Neural cell (in vitro differentiated cells): ENCODE results near the gene TLNRD1. TPM values are rescaled to one million over a fixed set of nuclear protein-coding genes. Genes with fewer than 3 reads are reported as not detected.

Experiments used
- H2AFZ ChIP-seq: fragments of 200-600, 300-800 bp; sonication (generic), shearing (Covaris generic); 2 replicates; pipeline ENCODE4 v1.6.0; 2014; ENCODE audit warnings: low read depth, mild to moderate bottlenecking, antibody characterized with exemption, low read length, moderate library complexity
- H3F3A ChIP-seq: fragments of 200-600 bp; shearing (Covaris generic); 2 replicates; pipeline ENCODE4 v1.6.1; 2016; ENCODE audit warnings: mild to moderate bottlenecking, moderate library complexity, mixed read lengths, antibody characterized with exemption, low read length; ENCODE audit not compliant: insufficient read depth, poor library complexity, severe bottlenecking
- H3K27ac ChIP-seq: fragments of 200-600, 300-800 bp; sonication (generic), shearing (Covaris generic); 2 replicates; pipeline ENCODE4 v1.5.1; 2014; ENCODE audit warnings: mild to moderate bottlenecking, low read length, moderate library complexity
- H3K27me3 ChIP-seq: fragments of 300-800, 200-600 bp; sonication (generic), shearing (Covaris generic); 2 replicates; pipeline ENCODE4 v1.6.0; 2014; ENCODE audit warnings: mild to moderate bottlenecking, low read depth, low read length, moderate library complexity; ENCODE audit not compliant: insufficient read depth
- H3K36me3 ChIP-seq: fragments of 300-800, 200-600 bp; sonication (generic), shearing (Covaris generic); 2 replicates; pipeline ENCODE4 v1.5.1; 2014; ENCODE audit warnings: mild to moderate bottlenecking, antibody characterized with exemption, low read length, moderate library complexity; ENCODE audit not compliant: insufficient read depth
- H3K4me2 ChIP-seq: fragments of 300-800, 200-600 bp; sonication (generic), shearing (Covaris generic); 2 replicates; pipeline ENCODE4 v1.6.0; 2014; ENCODE audit warnings: mild to moderate bottlenecking, low read length
- H3K4me3 ChIP-seq: fragments of 300-800, 200-600 bp; sonication (generic), shearing (Covaris generic); 2 replicates; pipeline ENCODE4 v1.5.1; 2014; ENCODE audit warnings: mild to moderate bottlenecking, low read length, moderate library complexity
- H3K79me2 ChIP-seq: fragments of 200-600 bp; shearing (Covaris generic); replicated peaks from 2 replicates; pipeline ENCODE4 v1.6.0; 2014; ENCODE audit warnings: mild to moderate bottlenecking, low read length, moderate library complexity; ENCODE audit not compliant: insufficient read depth
- H3K9ac ChIP-seq: fragments of 300-800, 200-600 bp; sonication (generic), shearing (Covaris generic); 2 replicates; pipeline ENCODE4 v1.6.1; 2016; ENCODE audit warnings: mild to moderate bottlenecking, low read length, mixed read lengths
- H3K9me2 ChIP-seq: fragments of 200-600 bp; shearing (Covaris generic); 2 replicates; pipeline ENCODE4 v1.6.1; 2016; ENCODE audit warnings: mild to moderate bottlenecking, low read length, mixed read lengths; ENCODE audit not compliant: insufficient read depth
- H3K9me3 ChIP-seq: fragments of 200-600, 300-800 bp; sonication (generic), shearing (Covaris generic); 2 replicates; pipeline ENCODE4 v1.6.1; 2016; ENCODE audit warnings: mild to moderate bottlenecking, mixed run types, low read length, moderate library complexity, mixed read lengths
- H4K20me1 ChIP-seq: fragments of 200-600 bp; shearing (Covaris generic); 2 replicates; pipeline ENCODE4 v1.6.1; 2016; ENCODE audit warnings: mild to moderate bottlenecking, mixed run types; ENCODE audit not compliant: insufficient read depth
- CTCF ChIP-seq: fragments of 450-650 bp; IDR thresholded peaks from 2 replicates; pipeline ENCODE4 v1.5.1; 2014; ENCODE audit warnings: antibody characterized with exemption, mild to moderate bottlenecking, moderate library complexity; ENCODE audit not compliant: poor library complexity, severe bottlenecking
- EP300 ChIP-seq: fragments of 450-650 bp; conservative IDR thresholded peaks from 2 replicates; pipeline ENCODE4 v1.6.1; 2014; ENCODE audit warnings: antibody characterized with exemption, mild to moderate bottlenecking, moderate library complexity; ENCODE audit not compliant: poor library complexity, severe bottlenecking
- EZH2 ChIP-seq: fragments of 200-600, 300-800 bp; shearing (Covaris generic), sonication (generic); IDR thresholded peaks from 2 replicates; pipeline ENCODE4 v1.6.1; 2014; ENCODE audit warnings: antibody characterized with exemption, low read length, borderline replicate concordance, mild to moderate bottlenecking; ENCODE audit not compliant: insufficient read depth, poor library complexity, severe bottlenecking
- MXI1 ChIP-seq: fragments of 450-650 bp; conservative IDR thresholded peaks from 2 replicates; pipeline ENCODE4 v1.6.1; 2014; ENCODE audit warnings: antibody characterized with exemption, mild to moderate bottlenecking; ENCODE audit not compliant: poor library complexity, severe bottlenecking
- POLR2AphosphoS5 ChIP-seq: IDR thresholded peaks from 2 replicates; pipeline ENCODE4 v1.6.1; 2012
- RAD21 ChIP-seq: fragments of 450-650 bp; conservative IDR thresholded peaks from 2 replicates; pipeline ENCODE4 v1.6.1; 2014; ENCODE audit warnings: antibody characterized with exemption, mild to moderate bottlenecking, moderate library complexity
- REST ChIP-seq: IDR thresholded peaks from 2 replicates; pipeline ENCODE4 v1.6.1; 2012; ENCODE audit warnings: borderline replicate concordance
- SMC3 ChIP-seq: fragments of 450-650 bp; conservative IDR thresholded peaks from 2 replicates; pipeline ENCODE4 v1.6.1; 2014; ENCODE audit warnings: antibody characterized with exemption, mild to moderate bottlenecking, moderate library complexity; ENCODE audit not compliant: poor library complexity
- TAF1 ChIP-seq: IDR thresholded peaks from 2 replicates; pipeline ENCODE4 v1.6.1; 2012; ENCODE audit warnings: low read depth
- polyA plus RNA-seq: library from polyadenylated mRNA; depleted of rRNA; stranded (reverse); fragments of >200 nt; gene quantifications from 2 replicates; pipeline ENCODE4 v1.2.3, GENCODE V29; 2014

TLNRD1 gene
- polyA plus RNA-seq, 1 donor from 2014 or later, result 8.2 TPM

GRCh38 chr15:80990955-80991354 lies 9.8 kb upstream of the TLNRD1 start:
- Histone ChIP-seq H3K9me2 (no peaks in the 10 kb centered on the region), H3K9ac (no peak overlapping the region), H3K27me3 (no peaks in the 10 kb centered on the region), H4K20me1 (no peaks in the 10 kb centered on the region), H3K4me3 (no peak overlapping the region), H2AFZ (no peak overlapping the region), H3K4me2 (no peak overlapping the region), H3K79me2 (peaks cover 30% of the 10 kb centered on the region), H3K9me3 (no peaks in the 10 kb centered on the region), H3K27ac (no peak overlapping the region), H3F3A (no peaks in the 10 kb centered on the region), H3K36me3 (no peaks in the 10 kb centered on the region)
- no peak for TF ChIP-seq EP300
- TF ChIP-seq RAD21, result no peak
- no peak for TF ChIP-seq CTCF
- no peak for TF ChIP-seq EZH2
- no peak for TF ChIP-seq MXI1
- no peak for TF ChIP-seq REST
- no peak for TF ChIP-seq SMC3
- no peak for TF ChIP-seq POLR2AphosphoS5
- no peak for TF ChIP-seq TAF1

GRCh38 chr15:80991421-80991820 lies 9.3 kb upstream of the TLNRD1 start:
- Histone ChIP-seq H3K27ac (no peak overlapping the region), H3K4me3 (no peak overlapping the region), H3K27me3 (no peaks in the 10 kb centered on the region), H3K9ac (no peak overlapping the region), H3K79me2 (peaks cover 26% of the 10 kb centered on the region), H3F3A (no peaks in the 10 kb centered on the region), H3K9me2 (no peaks in the 10 kb centered on the region), H3K4me2 (no peak overlapping the region), H3K9me3 (no peaks in the 10 kb centered on the region), H4K20me1 (no peaks in the 10 kb centered on the region), H2AFZ (no peak overlapping the region), H3K36me3 (no peaks in the 10 kb centered on the region)
- no peak for TF ChIP-seq EZH2
- TF ChIP-seq SMC3, result no peak
- TF ChIP-seq POLR2AphosphoS5, result no peak
- no peak for TF ChIP-seq REST
- TF ChIP-seq MXI1, result no peak
- TF ChIP-seq EP300, result no peak
- no peak for TF ChIP-seq RAD21
- no peak for TF ChIP-seq TAF1
- TF ChIP-seq CTCF, result no peak
